PC-3 (cell line): ENCODE data around the gene MANBA. TPM values are rescaled to one million over a fixed set of nuclear protein-coding genes. Genes with fewer than 3 reads are reported as not detected.

Experiments
- ATAC-seq: fragments of 200-7000 bp; cut with Tn5 transposase; 2 replicates; pipeline ENCODE4 v1.9.1; 2020; ENCODE audit warnings: mild to moderate bottlenecking, moderate library complexity
- BruUV-seq: library from RNA; stranded (reverse); fragments of 400-500 nt; replicated peaks from 2 replicates; lab custom pipeline; 2021; lab: Mats Ljungman, UMichigan
- CTCF ChIA-PET: fragments of 300-600 bp; sonication (Branson Sonifier 250); formaldehyde crosslinking; loops from one replicate; lab custom pipeline; 2022; ENCODE audit warnings: antibody characterized with exemption; lab: Charles Lee
- POLR2A ChIA-PET: fragments of 300-600 bp; sonication (Branson Sonifier 250); formaldehyde crosslinking; loops from one replicate; lab custom pipeline; 2022; ENCODE audit warnings: antibody characterized with exemption; ENCODE audit not compliant: unreplicated experiment; lab: Charles Lee
- DNase-seq: peaks from one replicate; pipeline ENCODE4 v3.0.0-alpha.2; 2015
- H2AFZ ChIP-seq: fragments of 300-600 bp; sonication (generic); 2 replicates; pipeline ENCODE4 v1.6.0; 2016; ENCODE audit warnings: antibody characterized with exemption, low read length
- H3F3A ChIP-seq: fragments of 300-600 bp; sonication (generic); one replicate; pipeline ENCODE4 v1.6.0; 2017; ENCODE audit warnings: antibody characterized with exemption, low read length, control low read depth, mild to moderate bottlenecking; ENCODE audit not compliant: unreplicated experiment
- H3K27ac ChIP-seq: fragments of 300-600 bp; sonication (generic); 2 replicates; pipeline ENCODE4 v1.5.1; 2016; ENCODE audit warnings: mild to moderate bottlenecking, low read length
- H3K27me3 ChIP-seq: fragments of 300-600 bp; sonication (generic); 2 replicates; pipeline ENCODE4 v1.6.1; 2016; ENCODE audit warnings: low read length, mixed read lengths
- H3K36me3 ChIP-seq: fragments of 300-600 bp; sonication (generic); 2 replicates; pipeline ENCODE4 v1.6.1; 2016; ENCODE audit warnings: low read depth, mixed run types, low read length, mixed read lengths
- H3K4me1 ChIP-seq: fragments of 300-600 bp; sonication (generic); 2 replicates; pipeline ENCODE4 v1.5.1; 2016; ENCODE audit warnings: low read length; ENCODE audit not compliant: insufficient read depth
- H3K4me2 ChIP-seq: fragments of 300-600 bp; sonication (generic); 2 replicates; pipeline ENCODE4 v1.6.0; 2016; ENCODE audit warnings: low read length
- H3K4me3 ChIP-seq: fragments of 300-600 bp; sonication (generic); 2 replicates; pipeline ENCODE4 v1.5.1; 2016; ENCODE audit warnings: mild to moderate bottlenecking, low read length, mixed read lengths
- H3K79me2 ChIP-seq: fragments of 300-600 bp; sonication (generic); 2 replicates; pipeline ENCODE4 v1.6.1; 2017; ENCODE audit warnings: low read length, mixed read lengths
- H3K9ac ChIP-seq: fragments of 300-600 bp; sonication (generic); 2 replicates; pipeline ENCODE4 v1.6.0; 2016; ENCODE audit warnings: mild to moderate bottlenecking, low read length
- H3K9me2 ChIP-seq: fragments of 300-600 bp; sonication (generic); replicated peaks from 2 replicates; pipeline ENCODE4 v1.6.1; 2016; ENCODE audit warnings: mixed run types, low read length, mixed read lengths
- H3K9me3 ChIP-seq: fragments of 300-600 bp; sonication (generic); 2 replicates; pipeline ENCODE4 v1.6.1; 2016; ENCODE audit warnings: low read length, mixed read lengths
- H4K20me1 ChIP-seq: fragments of 300-600 bp; sonication (generic); 2 replicates; pipeline ENCODE4 v1.6.1; 2016; ENCODE audit warnings: low read length, mixed read lengths
- CTCF ChIP-seq: fragments of 300-600 bp; sonication (generic); conservative IDR thresholded peaks from 2 replicates; pipeline ENCODE4 v1.5.1; 2017; ENCODE audit warnings: antibody characterized with exemption, low read depth, mild to moderate bottlenecking, low read length
- EZH2 ChIP-seq: fragments of 300-600 bp; sonication (generic); IDR thresholded peaks from one replicate; pipeline ENCODE4 v1.6.1; 2017; ENCODE audit warnings: antibody characterized with exemption, mild to moderate bottlenecking, low read length; ENCODE audit not compliant: unreplicated experiment
- EZH2phosphoT487 ChIP-seq: fragments of 300-600 bp; sonication (generic); IDR thresholded peaks from 2 replicates; pipeline ENCODE4 v1.6.1; 2018; ENCODE audit warnings: mild to moderate bottlenecking, antibody characterized with exemption, low read length, borderline replicate concordance
- intact Hi-C: fragments of 100-400 bp; cut with micrococcal nuclease; formaldehyde crosslinking; loops from 2 replicates; pipeline ENCODE4 v1.9.0; 2023
- total RNA-seq: library from RNA; depleted of rRNA; stranded (reverse); fragments of >200 nt; gene quantifications from 2 replicates; pipeline ENCODE4 v1.2.3, GENCODE V29; 2014

MANBA gene
- total RNA-seq, 1 experiment from 2014 or later = 20.9 TPM

DNA sequence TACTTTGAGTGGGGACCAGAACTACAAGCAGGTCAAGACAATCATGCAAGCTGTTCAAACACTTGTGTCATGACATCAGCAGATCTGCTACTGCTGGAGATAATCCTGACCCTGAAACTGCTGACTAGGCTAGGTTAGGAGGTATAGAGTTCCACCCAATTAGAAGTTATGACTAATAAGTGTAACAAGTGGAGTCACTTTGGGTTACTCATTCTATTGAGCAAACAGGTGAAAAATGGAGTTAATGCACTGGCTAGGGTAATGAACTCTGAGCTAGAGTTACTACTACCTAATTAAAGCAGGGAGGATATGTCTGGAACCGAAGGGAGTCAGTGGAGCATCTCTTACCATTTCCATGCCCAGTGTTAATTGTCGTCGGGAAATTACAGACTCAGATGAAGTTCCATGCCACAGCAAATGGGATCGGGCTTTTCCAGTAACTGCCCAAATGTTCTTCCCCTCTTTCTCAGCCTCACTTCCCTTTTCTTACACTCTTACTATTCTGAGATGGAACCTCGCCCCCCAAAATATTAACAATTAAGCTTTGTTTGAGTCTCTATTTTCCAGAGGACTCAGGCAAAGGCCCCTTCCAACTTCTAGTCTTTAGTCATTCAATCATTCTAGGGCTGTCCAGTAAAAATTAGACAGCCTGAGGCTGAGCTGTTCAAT is 19.8 kb upstream of the MANBA start:
- BruUV-seq = no TSS peak
- ATAC-seq (peak; percentile 94), DNase-seq (peak; percentile 89)
- peaks cover 14% of the 10 kb centered on the region for H3K4me1 ChIP-seq
- H3F3A ChIP-seq = no peaks in the 10 kb centered on the region
- H3K9ac ChIP-seq = no peak overlapping the region
- H3K27ac ChIP-seq = peak overlapping the region; percentile 45; the same call in 1 of the 2 replicates
- intact Hi-C loops = loop anchor here (10.0 kb wide), 1 partner anchor 224 kb away; no protein-coding TSS in a partner anchor
- ChIA-PET CTCF (no interaction called here), POLR2A (interaction anchor here (0.6 kb wide), 1 partner anchor 45 kb away, joined by 3 read pairs; no protein-coding TSS in a partner anchor)
- H3K79me2 ChIP-seq = no peaks in the 10 kb centered on the region
- H3K36me3 ChIP-seq = no peaks in the 10 kb centered on the region
- H3K4me3 ChIP-seq = no peak overlapping the region
- no peaks in the 10 kb centered on the region for H3K9me2 ChIP-seq
- peak overlapping the region; percentile 42 for H3K4me2 ChIP-seq
- no peaks in the 10 kb centered on the region for H3K27me3 ChIP-seq
- H2AFZ ChIP-seq = no peak overlapping the region
- no peaks in the 10 kb centered on the region for H3K9me3 ChIP-seq
- no peak for TF ChIP-seq CTCF
- no peak for TF ChIP-seq EZH2phosphoT487
- TF ChIP-seq EZH2 = no peak
- H4K20me1 ChIP-seq = no peaks in the 10 kb centered on the region

DNA sequence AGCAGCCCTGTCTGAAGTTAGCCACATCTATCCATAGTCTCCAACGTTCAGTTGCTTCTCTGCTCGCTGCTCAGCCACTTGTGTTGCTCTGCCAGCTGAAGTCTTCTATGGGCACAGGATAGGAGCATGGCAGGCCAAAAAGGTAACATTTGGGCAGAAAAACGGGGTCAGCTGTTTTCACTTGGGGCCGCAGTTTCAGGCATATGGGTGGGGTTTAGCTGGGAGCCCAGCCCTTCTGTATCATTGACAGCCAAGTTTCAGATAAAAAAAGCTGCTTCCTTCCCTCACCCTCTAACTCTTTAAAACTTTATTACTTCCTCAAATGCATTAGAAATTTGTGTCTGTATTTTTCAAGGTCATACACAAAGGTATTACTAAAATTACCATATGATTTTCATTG is 18.4 kb upstream of the MANBA start:
- no peaks in the 10 kb centered on the region for H3K79me2 ChIP-seq
- no peak overlapping the region for H2AFZ ChIP-seq
- no peaks in the 10 kb centered on the region for H3K9me3 ChIP-seq
- intact Hi-C loops = no loop called here
- ChIA-PET POLR2A (no interaction called here), CTCF (no interaction called here)
- H3K9ac ChIP-seq = no peak overlapping the region
- no peak overlapping the region for H3K4me2 ChIP-seq
- no peaks in the 10 kb centered on the region for H3K36me3 ChIP-seq
- BruUV-seq = no TSS peak
- H3K9me2 ChIP-seq = no peaks in the 10 kb centered on the region
- no peaks in the 10 kb centered on the region for H3F3A ChIP-seq
- no peak for DNase-seq
- no peak overlapping the region for H3K27ac ChIP-seq
- peaks cover 14% of the 10 kb centered on the region for H3K4me1 ChIP-seq
- H3K4me3 ChIP-seq = no peak overlapping the region
- no peaks in the 10 kb centered on the region for H3K27me3 ChIP-seq
- no peaks in the 10 kb centered on the region for H4K20me1 ChIP-seq
- no peak for TF ChIP-seq EZH2
- TF ChIP-seq CTCF = no peak
- no peak for TF ChIP-seq EZH2phosphoT487
- ATAC-seq = no peak

DNA sequence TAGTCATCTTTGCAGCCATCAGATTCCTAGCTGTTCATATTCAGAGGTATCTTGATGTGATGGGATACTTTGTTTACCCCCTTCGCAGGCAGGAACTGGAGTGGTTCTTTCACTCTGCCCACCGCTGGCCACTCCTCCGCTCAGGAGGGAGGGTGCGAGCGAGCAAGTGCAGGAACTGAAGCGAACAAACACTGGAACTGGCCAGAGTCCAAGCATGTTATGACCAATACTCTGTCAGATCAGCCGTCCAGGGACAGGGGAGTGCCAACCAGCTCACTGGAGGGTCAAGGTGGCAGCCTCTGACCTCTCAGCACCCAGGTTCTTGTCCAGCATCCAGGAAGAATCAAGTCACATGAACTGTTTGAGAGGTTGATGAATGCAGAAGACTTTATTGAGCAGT is 18.0 kb upstream of the MANBA start:
- Histone ChIP-seq H3K9me3 (no peaks in the 10 kb centered on the region), H3K27ac (no peak overlapping the region), H3K4me2 (no peak overlapping the region), H4K20me1 (no peaks in the 10 kb centered on the region), H2AFZ (no peak overlapping the region), H3K4me1 (peaks cover 14% of the 10 kb centered on the region), H3K9me2 (no peaks in the 10 kb centered on the region), H3K27me3 (no peaks in the 10 kb centered on the region), H3K4me3 (no peak overlapping the region), H3F3A (no peaks in the 10 kb centered on the region), H3K79me2 (no peaks in the 10 kb centered on the region), H3K36me3 (no peaks in the 10 kb centered on the region), H3K9ac (no peak overlapping the region)
- BruUV-seq = no TSS peak
- no peak for DNase-seq
- intact Hi-C loops = no loop called here
- TF ChIP-seq EZH2phosphoT487 = no peak
- no peak for TF ChIP-seq EZH2
- TF ChIP-seq CTCF = no peak
- no peak for ATAC-seq
- ChIA-PET POLR2A (no interaction called here), CTCF (no interaction called here)
